M059J (cell line): ENCODE data around the gene HAGH. TPM values are rescaled to one million over a fixed set of nuclear protein-coding genes. Genes with fewer than 3 reads are reported as not detected.
"Not testable (repeated sequence)": the region's sequence is repeated elsewhere in the genome, so short reads cannot be mapped to it uniquely, and the experiment has no call there.

Experiments used
- DNase-seq: peaks from one replicate; pipeline ENCODE4 v3.0.0-alpha.2; 2012; ENCODE audit warnings: low read depth
- total RNA-seq: library from RNA; depleted of rRNA; stranded (reverse); fragments of >200 nt; shearing (Covaris generic); gene quantifications from 2 replicates; pipeline ENCODE4 v1.2.3, GENCODE V29; 2014; rRNA removed

The HAGH gene
- 75.7 and 92.6 TPM in 2 replicates for total RNA-seq

- peak; percentile 89 for DNase-seq
Observed at GRCh38 chr16:1826691-1827573, at the start of gene HAGH, which contains the start of gene FAHD1. TSS of gene HAGH (minus strand) at chr16:1826825. CDS start at chr16:1826787, 38 bp downstream. TSS of gene FAHD1 (plus strand) at chr16:1827206. CDS start at chr16:1827239, 33 bp downstream.

- DNase-seq = not testable (repeated sequence)
Observed at GRCh38 chr16:1876066-1876465, 49.4 kb upstream of the HAGH start.

- no peak for DNase-seq
Observed at GRCh38 chr16:1874854-1875253, 48.2 kb upstream of the HAGH start.

GRCh38 chr16:1871974-1872635, 45.5 kb upstream of the HAGH start, which contains the start of gene MEIOB:
TSS of gene MEIOB (minus strand) at chr16:1872164. CDS start at chr16:1868175, 3,989 bp downstream.
- DNase-seq = no peak

- peak; percentile 79 for DNase-seq
Observed at GRCh38 chr16:1870365-1871082, 43.9 kb upstream of the HAGH start.

- no peak for DNase-seq
Observed at GRCh38 chr16:1865902-1866690, 39.5 kb upstream of the HAGH start.

- DNase-seq = peak; percentile 31
Observed at GRCh38 chr16:1863681-1864460, 37.2 kb upstream of the HAGH start.

- no peak for DNase-seq
Observed at GRCh38 chr16:1862394-1862793, 35.8 kb upstream of the HAGH start.

- DNase-seq = no peak
Observed at GRCh38 chr16:1861730-1862129, 35.1 kb upstream of the HAGH start.

GRCh38 chr16:1859650-1860049, 33.0 kb upstream of the HAGH start:
- DNase-seq = no peak

- DNase-seq = no peak
Observed at GRCh38 chr16:1858189-1858865, 31.7 kb upstream of the HAGH start.

GRCh38 chr16:1857433-1858097, 30.9 kb upstream of the HAGH start:
- DNase-seq = no peak

GRCh38 chr16:1851793-1852192, 25.2 kb upstream of the HAGH start:
- DNase-seq = no peak

GRCh38 chr16:1850981-1851380, 24.4 kb upstream of the HAGH start:
- DNase-seq = no peak

- no peak for DNase-seq
Observed at GRCh38 chr16:1846416-1846815, 19.8 kb upstream of the HAGH start.

- DNase-seq = no peak
Observed at GRCh38 chr16:1845985-1846384, 19.4 kb upstream of the HAGH start.

GRCh38 chr16:1839554-1839953, 12.9 kb upstream of the HAGH start:
- no peak for DNase-seq

GRCh38 chr16:1834096-1834495, 7.5 kb upstream of the HAGH start:
- no peak for DNase-seq

- no peak for DNase-seq
Observed at GRCh38 chr16:1832838-1833454, 6.3 kb upstream of the HAGH start.
